ENCODE results near the gene TLX2. TPM values are rescaled to one million over a fixed set of nuclear protein-coding genes. Genes with fewer than 3 reads are reported as not detected.

The TLX2 gene
- total and polyA plus RNA-seq, 2 of the 13 experiments (the other 11 are each of a cell fraction or from before 2014, with no cell fraction given): 0.05 to 0.20 TPM

- Histone ChIP-seq H3K4me1 (ENCODE audit: insufficient read depth, low read length) (peaks cover 73% of the 10 kb centered on the region), H3K27me3 (ENCODE audit: control insufficient read depth in 1 of 2, insufficient read depth in 2 of 2, low read length in 2 of 2) (no peaks in the 10 kb centered on the region; a peak in 1 of 5 replicates), H2AFZ (ENCODE audit: low read length) (no peak within 1 kb of the TSS), H3K79me2 (ENCODE audit: insufficient read depth, low read length) (peaks cover 30% of the 10 kb centered on the region), H3K27ac (ENCODE audit: extremely low read length, insufficient read depth, low read length) (peak within 1 kb of the TSS; percentile 70), H3K9ac (ENCODE audit: insufficient read depth, low read depth, low read length) (peak within 1 kb of the TSS; percentile 50), H4K20me1 (ENCODE audit: insufficient read depth, low read length) (no peaks in the 10 kb centered on the region), H3K9me3 (ENCODE audit: low read length) (no peaks in the 10 kb centered on the region), H3K4me3 (replicated peaks in 1 of 3; ENCODE audit: insufficient read depth in 1 of 3, low read depth in 2 of 3, low read length in 3 of 3) (peak within 1 kb of the TSS; percentile 32 to 66 (median 53); a peak in 5 of 6 replicates), H3K4me2 (ENCODE audit: low read depth, low read length) (peak within 1 kb of the TSS; percentile 92), H3K36me3 (replicated peaks in 1 of 2; ENCODE audit: control insufficient read depth in 1 of 2, insufficient read depth in 2 of 2, low read length in 2 of 2) (no peaks in the 10 kb centered on the region)
- POLR2A ChIA-PET: interaction anchor here (1.0 to 16.5 kb wide), 9 partner anchors 8 to 69 kb away, joined by 3 to 795 read pairs (median 22); partner anchors contain the start of genes AUP1, CCDC142, DQX1 and HTRA2
- ATAC-seq (peak; percentile 4), DNase-seq (ENCODE audit: low spot score) (no peak), FAIRE-seq (no peak)
- BruUV-seq (replicated peaks): no TSS peak
- 71% methylated on average over 60 of the region's 65 CpGs for WGBS (ENCODE audit: low lambda C conversion rate)
- in situ Hi-C loops (cut with HindIII; ENCODE audit: extremely low pct_ligation_motif_present, low pct_unique_long_range_greater_than_20kb) (no loop called here), intact Hi-C loops (cut with micrococcal nuclease; ENCODE audit: unreplicated experiment) (loop anchor here (10.0 kb wide), 1 partner anchor 1805 kb away; no protein-coding TSS in a partner anchor)
- CTCF ChIA-PET (ENCODE audit: low intra/inter-chr PET ratio, low total read pairs): no interaction called here
- peak; percentile 30; the same call in 1 of the 2 replicates for TF ChIP-seq MYPOP (CRISPR knock-in tag; IDR thresholded peaks at IDR 0.05)
- no peak; the same call in 1 of the 2 replicates for TF ChIP-seq ZNF326 (CRISPR knock-in tag; IDR thresholded peaks at IDR 0.05; ENCODE audit: borderline replicate concordance)
- TF ChIP-seq ZNF747 (CRISPR knock-in tag; IDR thresholded peaks at IDR 0.05; ENCODE audit: borderline replicate concordance): no peak; the same call in 1 of the 2 replicates
- TF ChIP-seq UBTF (CRISPR knock-in tag; IDR thresholded peaks at IDR 0.05): peak; percentile 80
- no peak for TF ChIP-seq CCDC6 (CRISPR knock-in tag; IDR thresholded peaks at IDR 0.05)
- TF ChIP-seq EP300 (IDR thresholded peaks at IDR 0.05; ENCODE audit: low read depth in 2 of 2, low read length in 2 of 2): no peak
- no peak for TF ChIP-seq EP300 (CRISPR knock-in tag; IDR thresholded peaks at IDR 0.05; ENCODE audit: borderline replicate concordance)
- TF ChIP-seq ZNF850 (CRISPR knock-in tag; conservative IDR thresholded peaks at IDR 0.05): no peak
- 0 out of 2 replicates have a peak, but pooled peaks have one; percentile 18 for TF ChIP-seq ISL2 (CRISPR knock-in tag; IDR thresholded peaks at IDR 0.05)
- peak; percentile 74 for TF ChIP-seq RBFOX2 (IDR thresholded peaks at IDR 0.05; ENCODE audit: low read depth, low read length)
- TF ChIP-seq CREB3 (CRISPR knock-in tag; IDR thresholded peaks at IDR 0.05): no peak
- TF ChIP-seq SMYD3 (CRISPR knock-in tag; IDR thresholded peaks at IDR 0.05): no peak
- TF ChIP-seq CCAR2 (optimal IDR thresholded peaks at IDR 0.05; ENCODE audit: low read depth, low read length): no peak
- no peak for TF ChIP-seq MAFG (CRISPR knock-in tag; IDR thresholded peaks at IDR 0.05)
- no peak for TF ChIP-seq JUN (CRISPR knock-in tag; IDR thresholded peaks at IDR 0.05)
- no peak for TF ChIP-seq SMC3 (IDR thresholded peaks at IDR 0.05; ENCODE audit: low read length)
- TF ChIP-seq STAT5B (CRISPR knock-in tag; IDR thresholded peaks at IDR 0.05): no peak
- no peak for TF ChIP-seq MTA1 (CRISPR knock-in tag; IDR thresholded peaks at IDR 0.05; ENCODE audit: borderline replicate concordance)
- TF ChIP-seq CBX5 (CRISPR knock-in tag; IDR thresholded peaks at IDR 0.05; ENCODE audit: borderline replicate concordance): no peak
- no peak for TF ChIP-seq ZBTB42 (CRISPR knock-in tag; IDR thresholded peaks at IDR 0.05)
These were observed 14.8 kb upstream of the TLX2 start, which contains the start of gene LBX2 for GRCh38 chr2:74499267-74499939. Gene LBX2, minus strand, starts transcription at chr2:74499603. Its CDS starts 66 bp downstream, at chr2:74499537.

Measured in HepG2 (cell line).